ENCODE measurements around the gene SBF2.
"Not testable (repeated sequence)": the region's sequence is repeated elsewhere in the genome, so short reads cannot be mapped to it uniquely, and the experiment has no call there.

Gene SBF2

GRCh38 chr11:10096987-10097386 lies 197.0 kb downstream of the SBF2 start:
- DNase-seq (ENCODE audit: low read depth), result no peak
- H3K4me3 ChIP-seq (ENCODE audit: low read depth, low read length), result no peak overlapping the region
- TF ChIP-seq CTCF (IDR thresholded peaks at IDR 0.05; ENCODE audit: low read depth, low read length, missing control alignments), result no peak

- no peak overlapping the region for H3K4me3 ChIP-seq (ENCODE audit: low read depth, low read length)
- DNase-seq (ENCODE audit: low read depth), result no peak
- no peak for TF ChIP-seq CTCF (IDR thresholded peaks at IDR 0.05; ENCODE audit: low read depth, low read length, missing control alignments)
Observed at GRCh38 chr11:10095412-10096208, 198.4 kb downstream of the SBF2 start.

GRCh38 chr11:10092426-10092825 lies 201.6 kb downstream of the SBF2 start:
- no peak for DNase-seq (ENCODE audit: low read depth)
- no peak overlapping the region for H3K4me3 ChIP-seq (ENCODE audit: low read depth, low read length)

GRCh38 chr11:10091314-10092045 lies 202.5 kb downstream of the SBF2 start:
- no peak for DNase-seq (ENCODE audit: low read depth)
- no peak for TF ChIP-seq CTCF (IDR thresholded peaks at IDR 0.05; ENCODE audit: low read depth, low read length, missing control alignments)
- H3K4me3 ChIP-seq (ENCODE audit: low read depth, low read length), result no peak overlapping the region

More at GRCh38 chr11:10092426-10092825, 201.6 kb downstream of the SBF2 start:
- no peak for TF ChIP-seq CTCF (IDR thresholded peaks at IDR 0.05; ENCODE audit: low read depth, low read length, missing control alignments)

- H3K4me3 ChIP-seq (ENCODE audit: low read depth, low read length); DNase-seq (ENCODE audit: low read depth): not testable (repeated sequence)
Observed at GRCh38 chr11:10087923-10088225, 206.1 kb downstream of the SBF2 start.

- no peak for TF ChIP-seq CTCF (IDR thresholded peaks at IDR 0.05; ENCODE audit: low read depth, low read length, missing control alignments)
- H3K4me3 ChIP-seq (ENCODE audit: low read depth, low read length), result no peak overlapping the region
- DNase-seq (ENCODE audit: low read depth), result no peak
Observed at GRCh38 chr11:10087186-10087922, 206.7 kb downstream of the SBF2 start.

GRCh38 chr11:10080138-10080537 lies 213.9 kb downstream of the SBF2 start:
- no peak overlapping the region for H3K4me3 ChIP-seq (ENCODE audit: low read depth, low read length)
- DNase-seq (ENCODE audit: low read depth), result no peak
- TF ChIP-seq CTCF (IDR thresholded peaks at IDR 0.05; ENCODE audit: low read depth, low read length, missing control alignments), result no peak
